Measurements from ENCODE around the gene FRAS1.
"Not testable (repeated sequence)": the region's sequence is repeated elsewhere in the genome, so short reads cannot be mapped to it uniquely, and the experiment has no call there.

FRAS1 gene

GRCh38 chr4:78518561-78518960, 461.4 kb downstream of the FRAS1 start:
- FAIRE-seq = no peak

DNA sequence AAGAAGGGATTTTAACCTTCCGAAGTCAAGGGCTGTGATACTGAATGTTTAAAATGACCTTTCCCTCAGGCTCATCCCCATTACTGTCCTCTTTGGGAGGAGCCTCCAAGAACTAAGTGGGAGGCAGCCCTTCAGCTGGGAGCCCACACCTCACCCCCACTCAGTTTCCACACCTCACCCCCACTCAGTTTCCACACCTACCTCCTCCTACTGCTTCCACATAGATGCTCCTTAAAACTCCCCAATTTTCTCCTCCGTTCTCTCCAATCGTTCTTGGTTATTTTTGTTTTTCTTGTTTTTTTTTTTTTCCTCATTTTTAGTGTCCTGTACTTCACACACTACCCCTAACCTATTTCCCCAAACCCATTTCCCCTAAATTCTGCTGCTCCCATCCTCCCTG, 462.8 kb downstream of the FRAS1 start:
- FAIRE-seq = no peak

- FAIRE-seq = no peak
Observed at GRCh38 chr4:78520808-78521226, 463.7 kb downstream of the FRAS1 start.

GRCh38 chr4:78524009-78524408, 466.9 kb downstream of the FRAS1 start:
- no peak for FAIRE-seq

DNA sequence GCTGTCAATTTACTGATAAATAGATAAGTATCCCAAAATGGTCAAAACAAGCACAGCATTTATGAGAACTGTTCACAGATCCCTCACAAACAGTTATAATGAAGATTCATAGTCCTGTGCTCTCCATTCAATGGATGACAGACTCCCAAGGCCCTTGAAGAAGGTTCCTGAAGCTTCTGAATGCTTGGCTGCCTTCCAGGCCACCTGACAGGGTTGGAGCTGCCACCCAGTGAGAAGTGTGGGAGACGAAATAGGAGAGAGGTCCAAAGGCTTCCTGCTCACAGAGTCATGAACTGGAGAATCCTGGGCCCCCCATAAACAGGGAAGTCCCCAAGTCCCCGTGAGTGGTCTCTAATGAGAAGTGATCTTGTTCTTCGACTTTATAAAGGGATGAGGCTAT, 468.4 kb downstream of the FRAS1 start:
- no peak for FAIRE-seq

DNA sequence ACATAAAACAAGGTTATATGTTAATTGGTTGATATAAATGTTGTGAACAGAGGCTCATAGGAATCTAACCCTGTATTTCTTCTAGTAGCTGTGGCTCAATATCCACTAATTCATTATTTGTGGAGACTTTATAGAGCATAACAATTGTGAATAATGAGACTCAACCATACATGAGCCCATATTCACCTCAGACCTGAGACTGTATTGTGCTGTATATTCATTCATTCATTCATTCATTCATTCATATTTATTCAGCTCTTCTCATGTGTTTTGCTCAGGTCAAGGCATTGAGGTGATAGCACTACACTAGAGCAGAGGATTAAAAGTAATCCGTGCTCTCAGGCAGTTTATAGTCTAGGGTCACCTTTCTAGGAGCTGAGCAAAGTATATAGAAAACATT, 470.0 kb downstream of the FRAS1 start:
- FAIRE-seq = no peak

- no peak for FAIRE-seq
Observed at GRCh38 chr4:78527555-78527954, 470.4 kb downstream of the FRAS1 start.

DNA sequence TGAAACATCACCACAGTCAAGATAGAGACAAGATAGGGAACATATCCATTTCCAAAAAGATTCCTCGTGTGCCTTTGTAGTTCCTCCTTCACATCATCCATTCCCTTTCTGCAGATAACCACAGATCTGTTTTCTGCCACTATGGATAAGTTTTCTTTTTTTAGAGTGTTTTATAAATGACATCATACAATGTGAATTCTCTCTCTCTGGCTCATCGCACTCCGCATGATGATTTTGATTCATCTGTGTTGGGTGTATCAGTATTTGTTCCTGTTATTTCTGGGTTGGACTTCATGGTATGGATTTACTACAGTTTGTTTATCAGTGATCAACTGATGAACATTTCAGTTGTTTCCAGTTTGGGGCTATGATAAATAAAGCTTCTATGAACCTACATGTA, 471.2 kb downstream of the FRAS1 start:
- no peak for FAIRE-seq

DNA sequence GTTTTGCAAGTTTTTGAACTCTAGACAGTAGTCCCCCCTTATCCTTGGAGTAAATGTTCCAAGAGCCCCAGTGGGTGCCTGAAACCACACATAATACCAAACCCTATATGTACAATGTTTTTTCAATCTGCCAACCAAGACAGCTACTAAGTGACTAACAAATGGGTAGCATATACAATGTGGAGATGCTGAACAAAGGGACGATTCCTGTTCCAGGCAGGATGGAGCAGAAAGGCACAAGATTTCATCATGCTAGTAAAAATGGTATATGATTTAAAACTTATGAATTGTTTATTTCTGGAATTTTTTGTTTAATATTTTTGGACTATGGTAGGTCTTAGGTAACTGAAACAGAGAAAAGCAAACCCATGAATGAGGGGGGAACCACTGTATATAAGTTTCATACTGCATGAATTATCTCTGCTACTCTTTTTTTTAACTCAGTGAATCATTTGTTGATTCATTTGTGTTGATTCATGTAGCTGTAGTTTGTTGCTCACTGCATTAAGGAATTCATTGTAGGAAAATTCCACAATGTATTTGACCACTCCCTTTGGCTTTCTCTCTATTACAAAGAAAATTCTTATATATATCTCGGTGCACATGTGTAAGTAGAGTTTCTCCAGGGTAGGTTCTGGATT, 472.6 kb downstream of the FRAS1 start:
- FAIRE-seq = no peak

DNA sequence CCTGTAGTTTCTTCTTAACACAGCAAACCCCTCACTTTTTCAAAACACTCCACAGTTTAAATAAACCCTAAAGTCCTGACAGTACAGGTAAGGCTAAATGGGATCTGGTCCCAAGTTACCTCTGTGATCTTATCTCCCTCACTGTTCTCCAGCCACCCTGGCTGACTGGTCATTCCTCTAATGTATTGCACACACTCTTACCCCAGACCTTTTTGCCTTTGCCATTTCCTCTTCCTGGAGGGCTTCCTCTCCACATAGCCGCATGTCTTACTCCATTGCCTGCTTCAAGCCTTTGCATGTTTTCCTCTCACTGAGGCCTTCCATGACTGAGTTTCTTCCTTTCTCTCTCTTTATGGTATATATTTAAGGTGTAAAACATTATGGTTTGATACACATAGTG, 474.9 kb downstream of the FRAS1 start:
- FAIRE-seq = no peak

- no peak for FAIRE-seq
Observed at GRCh38 chr4:78533854-78534253, 476.7 kb downstream of the FRAS1 start.

GRCh38 chr4:78534286-78534955, 477.3 kb downstream of the FRAS1 start:
- no peak for FAIRE-seq

- no peak for FAIRE-seq
Observed at GRCh38 chr4:78542373-78542772, 485.2 kb downstream of the FRAS1 start.

DNA sequence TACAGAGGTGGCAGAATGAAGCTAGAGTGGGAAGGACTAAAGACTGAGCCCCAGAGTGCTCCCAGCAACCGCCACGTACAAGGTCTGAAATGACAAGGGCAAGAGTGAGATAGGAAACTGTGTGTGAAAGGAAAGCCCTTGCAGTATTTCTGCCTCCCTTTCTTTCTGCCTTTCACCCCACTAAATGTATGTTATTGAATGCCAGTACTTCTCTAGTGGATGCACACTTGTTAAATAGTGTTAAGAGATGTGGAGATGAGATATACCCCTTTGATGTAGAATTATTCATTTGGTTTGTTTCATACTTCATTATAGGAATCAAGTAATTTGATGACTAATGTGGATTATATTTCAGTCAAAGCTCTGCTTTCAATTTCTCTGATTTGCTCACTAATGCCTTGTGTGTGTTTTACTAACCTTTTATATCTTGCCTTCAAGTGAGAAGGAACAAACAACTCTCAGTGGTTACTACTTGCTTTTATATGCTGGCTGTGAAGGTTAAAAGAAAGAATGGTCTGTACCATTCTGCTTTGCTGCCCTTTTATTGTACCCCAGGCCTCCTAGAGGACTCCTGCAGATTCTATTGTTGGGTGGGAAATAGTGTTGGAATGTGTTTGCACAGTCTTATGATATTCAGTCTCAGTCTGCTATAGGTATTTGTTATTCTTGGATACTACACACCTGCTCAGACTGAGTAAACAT, 486.5 kb downstream of the FRAS1 start:
- no peak for FAIRE-seq

DNA sequence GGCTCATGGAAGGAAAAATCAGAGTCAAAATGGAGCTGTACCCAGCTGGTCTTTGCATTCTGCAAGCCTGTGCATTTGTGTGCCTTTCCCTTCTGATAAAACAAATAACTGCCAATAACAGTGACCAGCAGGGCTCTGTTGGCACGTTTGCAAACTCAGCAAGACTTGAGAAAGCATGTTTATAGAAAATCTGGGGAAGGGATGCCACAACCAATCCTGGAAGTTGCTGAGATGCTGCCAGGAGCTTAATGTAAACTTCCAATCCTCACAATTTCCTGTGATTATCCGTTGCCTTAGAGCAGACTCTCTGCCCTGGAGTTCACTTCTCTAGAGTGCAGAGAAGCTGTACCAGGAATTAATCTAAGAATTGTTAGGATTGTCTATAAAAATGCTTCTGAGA, 487.6 kb downstream of the FRAS1 start:
- FAIRE-seq = no peak

DNA sequence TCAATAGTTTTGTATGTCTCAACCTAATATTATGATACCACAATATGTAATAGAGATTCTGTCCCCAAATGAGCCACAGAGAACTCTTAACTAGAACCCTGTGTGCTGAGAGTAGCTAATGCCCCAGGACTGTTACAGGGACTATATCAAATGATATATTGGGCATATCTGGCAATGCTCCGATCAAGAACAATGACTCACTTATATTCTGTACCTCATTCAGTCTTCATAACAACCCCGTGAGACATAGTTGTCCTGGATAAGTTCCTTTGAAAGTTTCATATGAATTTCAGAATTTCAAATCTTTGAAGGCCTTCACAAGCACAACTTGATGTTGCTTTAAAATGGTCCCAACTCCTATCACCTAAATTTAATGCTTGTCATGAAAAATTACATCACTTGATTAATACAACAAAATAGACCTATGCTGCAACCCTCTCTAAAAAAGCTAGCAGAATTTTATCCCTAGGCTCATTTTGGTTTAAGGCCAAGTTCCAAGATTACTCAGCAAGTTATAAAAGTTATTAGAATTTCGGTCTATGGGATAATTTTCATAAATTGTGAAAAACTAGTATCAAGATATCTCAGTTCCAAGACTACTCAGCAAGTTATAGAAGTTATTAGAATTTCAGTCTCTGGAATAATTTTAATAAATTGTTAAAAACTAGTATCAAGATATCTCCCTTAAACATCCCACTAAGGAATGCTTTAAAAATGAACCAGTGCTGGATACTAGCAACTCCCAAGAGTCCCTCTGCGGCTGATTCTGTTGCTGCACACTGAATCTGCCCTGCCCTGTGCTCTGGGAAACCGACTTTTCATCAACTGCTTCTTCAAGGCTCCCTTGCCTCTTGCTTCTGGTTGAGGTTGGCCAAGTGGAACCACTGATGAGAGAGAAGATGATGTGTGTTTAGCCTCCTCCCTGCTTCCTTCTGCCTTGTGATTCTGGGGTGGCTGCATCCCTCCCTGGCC, 488.4 kb downstream of the FRAS1 start:
- FAIRE-seq = no peak

DNA sequence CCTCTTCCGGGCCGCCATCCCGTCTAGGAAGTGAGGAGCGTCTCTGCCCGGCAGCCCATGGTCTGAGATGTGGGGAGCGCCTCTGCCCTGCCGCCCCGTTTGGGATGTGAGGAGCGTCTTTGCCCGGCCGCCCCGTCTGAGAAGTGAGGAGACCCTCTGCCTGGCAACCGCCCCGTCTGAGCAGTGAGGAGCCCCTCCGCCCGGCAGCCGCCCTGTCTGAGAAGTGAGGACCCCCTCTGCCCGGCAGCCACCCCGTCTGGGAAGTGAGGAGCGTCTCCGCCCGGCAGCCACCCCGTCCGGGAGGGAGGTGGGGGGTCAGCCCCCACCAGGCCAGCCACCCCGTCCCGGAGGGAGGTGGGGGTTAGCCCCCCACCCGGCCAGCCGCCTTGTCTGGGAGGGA, 490.8 kb downstream of the FRAS1 start:
- not testable (repeated sequence) for FAIRE-seq

GRCh38 chr4:78548889-78549288, 491.8 kb downstream of the FRAS1 start:
- FAIRE-seq = not testable (repeated sequence)

GRCh38 chr4:78551420-78552351, 494.6 kb downstream of the FRAS1 start, which contains the start of gene ANXA3:
Gene ANXA3 (plus strand): TSS chr4:78551770. CDS start chr4:78554474, 2,704 bp downstream.
- no peak for FAIRE-seq

DNA sequence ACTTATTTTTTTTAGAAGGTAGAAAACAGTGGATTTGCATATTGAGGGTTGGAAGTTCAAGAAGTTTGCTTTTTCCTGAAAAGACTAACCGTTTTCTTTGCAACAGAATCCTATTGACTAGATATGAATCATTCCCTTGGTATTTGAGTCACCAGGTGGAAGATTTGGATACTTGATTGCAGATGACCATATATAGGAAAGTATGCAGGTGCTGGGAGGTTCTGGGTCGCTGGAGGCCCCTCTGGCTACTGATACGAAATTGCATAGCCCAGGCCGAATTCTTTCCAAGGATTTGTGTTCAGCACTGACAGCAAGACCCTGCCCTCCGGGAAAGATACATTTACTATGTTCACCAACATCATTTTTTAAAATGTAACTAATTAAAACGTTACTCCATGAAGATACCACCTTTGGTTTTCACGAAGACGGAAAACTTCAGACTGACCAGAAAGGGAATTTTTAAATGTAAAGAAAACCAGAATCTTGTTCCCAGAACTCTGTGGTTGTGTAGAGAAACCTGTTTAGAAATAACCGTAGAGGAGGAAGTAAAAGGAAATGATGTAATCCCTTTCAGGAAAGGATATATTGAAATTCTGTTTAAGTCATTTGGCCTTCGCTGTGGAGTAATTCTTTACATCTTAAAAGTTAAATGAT, 495.4 kb downstream of the FRAS1 start:
- no peak for FAIRE-seq

GRCh38 chr4:78553043-78553396, 495.9 kb downstream of the FRAS1 start:
- FAIRE-seq = no peak

Measured in colon (tissue), 2 donors.